Muscle layer of duodenum (tissue), 2 donors: ENCODE measurements around the gene MMAB.

Source experiments
- H3K27ac ChIP-seq: one replicate; pipeline ENCODE4 v1.7.0; 2013; ENCODE audit warnings: mild to moderate bottlenecking, low read length
- H3K27me3 ChIP-seq: one replicate; pipeline ENCODE4 v1.7.0; 2013; ENCODE audit warnings: low read depth, mild to moderate bottlenecking, control low read depth, low read length
- H3K36me3 ChIP-seq, 2 donors: one replicate each; pipeline ENCODE4 v1.7.0; 2013; ENCODE audit warnings: low read length in 2 of 2, control low read depth in 1 of 2, mild to moderate bottlenecking in 1 of 2; ENCODE audit not compliant: insufficient read depth in 2 of 2, control insufficient read depth in 1 of 2
- H3K4me1 ChIP-seq, 2 donors: one replicate each; pipeline ENCODE4 v1.7.0; 2013; ENCODE audit warnings: low read length in 2 of 2, mild to moderate bottlenecking in 2 of 2, control low read depth in 1 of 2, moderate library complexity in 1 of 2; ENCODE audit not compliant: insufficient read depth in 2 of 2, control insufficient read depth in 1 of 2
- H3K4me3 ChIP-seq, 2 donors: one replicate each; pipeline ENCODE4 v1.7.0; 2013; ENCODE audit warnings: low read length in 2 of 2, low read depth in 1 of 2, mild to moderate bottlenecking in 1 of 2
- H3K9me3 ChIP-seq, 2 donors: one replicate each; pipeline ENCODE4 v1.7.0; 2013; ENCODE audit warnings: low read length in 2 of 2, control low read depth in 1 of 2, mild to moderate bottlenecking in 1 of 2; ENCODE audit not compliant: control insufficient read depth in 1 of 2
- donor health status: healthy.

MMAB gene

GRCh38 chr12:109547286-109547685 lies 26.0 kb downstream of the MMAB start:
- Histone ChIP-seq H3K27me3 (peaks cover 11% of the 10 kb centered on the region), H3K4me3 (no peak overlapping the region), H3K36me3 (no peaks in the 10 kb centered on the region), H3K27ac (no peak overlapping the region), H3K4me1 (no peaks in the 10 kb centered on the region), H3K9me3 (no peaks in the 10 kb centered on the region)

DNA sequence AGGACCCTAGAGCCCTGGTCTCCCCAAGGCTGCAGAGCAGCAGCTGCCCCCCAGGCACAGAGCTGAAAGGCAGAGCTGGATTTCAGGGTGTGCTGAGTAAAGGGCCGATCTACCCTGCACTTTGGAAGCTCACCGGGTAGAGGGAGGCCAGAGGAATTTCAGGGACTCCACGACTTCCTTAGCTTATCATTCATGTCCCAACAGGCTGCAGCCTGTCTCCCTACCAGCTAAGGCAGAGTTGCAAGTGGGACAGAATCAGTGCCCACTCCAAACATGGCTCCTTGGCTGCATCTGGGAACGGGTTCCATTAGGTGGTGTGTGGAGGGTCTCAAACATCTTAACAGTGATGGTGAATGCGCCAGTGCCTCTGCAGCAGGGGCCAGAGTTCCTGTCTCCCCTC lies 27.5 kb downstream of the MMAB start:
- Histone ChIP-seq H3K9me3 (no peaks in the 10 kb centered on the region), H3K4me1 (no peaks in the 10 kb centered on the region), H3K36me3 (no peaks in the 10 kb centered on the region), H3K27me3 (peaks cover 11% of the 10 kb centered on the region), H3K4me3 (no peak overlapping the region), H3K27ac (no peak overlapping the region)

DNA sequence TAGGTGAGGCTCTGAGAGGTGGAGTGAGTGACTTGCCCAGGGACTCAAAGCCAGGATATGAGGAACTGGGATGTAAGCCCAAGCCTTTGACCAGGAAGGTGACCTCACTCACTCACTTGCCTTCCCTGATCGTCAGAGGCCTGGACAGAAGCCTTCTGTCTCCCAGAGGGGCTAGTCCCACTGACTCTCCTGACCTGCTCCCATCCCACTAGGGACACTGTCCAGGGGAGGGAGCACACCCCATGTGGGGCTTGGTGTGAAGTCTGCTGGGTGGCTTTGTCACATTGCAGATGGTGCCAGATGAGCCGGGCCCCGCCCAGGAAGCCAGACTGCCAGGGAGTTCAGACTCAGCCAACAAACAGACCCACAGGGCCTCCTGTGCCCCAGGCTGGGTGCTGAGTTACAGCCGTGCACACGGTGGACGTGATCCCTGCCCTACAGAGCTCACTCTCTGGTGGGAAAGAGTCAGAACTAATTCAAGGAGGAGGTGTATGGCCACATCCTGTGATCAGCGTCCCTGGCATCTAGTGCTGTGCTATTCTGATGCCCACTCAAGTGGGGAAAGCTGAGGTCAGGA lies 28.3 kb downstream of the MMAB start:
- H3K27ac ChIP-seq: no peak overlapping the region
- H3K36me3 ChIP-seq: no peaks in the 10 kb centered on the region

DNA sequence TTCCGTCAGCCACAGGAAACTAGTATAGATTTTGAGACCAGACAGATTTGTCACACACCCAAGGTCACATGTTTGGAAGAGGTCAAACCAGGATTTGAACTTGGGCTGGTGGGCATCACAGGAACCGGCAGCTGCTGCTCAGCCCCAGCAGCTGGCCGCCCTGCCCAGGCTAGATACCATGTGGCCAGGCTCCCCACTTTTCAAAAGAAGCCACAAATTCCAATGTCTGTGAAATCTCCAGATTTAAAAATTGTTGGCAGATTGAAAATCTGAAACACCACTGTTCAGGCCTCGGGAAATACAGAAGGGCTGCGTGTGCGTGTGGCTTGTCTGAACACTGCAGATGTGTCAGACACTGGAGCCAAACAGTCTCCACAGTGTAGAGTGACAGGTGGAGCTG lies 30.4 kb downstream of the MMAB start:
- H3K36me3 ChIP-seq: peaks cover 0 to 6% of the 10 kb centered on the region in 2 donors
- no peaks in the 10 kb centered on the region for H3K9me3 ChIP-seq
- H3K27ac ChIP-seq: no peak overlapping the region
- H3K4me1 ChIP-seq: no peaks in the 10 kb centered on the region
- peaks cover 2% of the 10 kb centered on the region for H3K27me3 ChIP-seq
- no peak overlapping the region for H3K4me3 ChIP-seq

More for the DNA sequence above, 28.3 kb downstream of the MMAB start:
- no peaks in the 10 kb centered on the region for H3K9me3 ChIP-seq
- H3K27me3 ChIP-seq: peaks cover 11% of the 10 kb centered on the region
- no peaks in the 10 kb centered on the region for H3K4me1 ChIP-seq
- no peak overlapping the region for H3K4me3 ChIP-seq

GRCh38 chr12:109542014-109542413 lies 31.3 kb downstream of the MMAB start:
- H3K4me3 ChIP-seq: no peak overlapping the region
- H3K27ac ChIP-seq: no peak overlapping the region
- H3K27me3 ChIP-seq: no peaks in the 10 kb centered on the region
- H3K4me1 ChIP-seq: no peaks in the 10 kb centered on the region
- peaks cover 3 to 9% of the 10 kb centered on the region in 2 donors for H3K36me3 ChIP-seq
- no peaks in the 10 kb centered on the region for H3K9me3 ChIP-seq

- Histone ChIP-seq H3K27ac (no peak overlapping the region), H3K9me3 (no peaks in the 10 kb centered on the region), H3K27me3 (no peaks in the 10 kb centered on the region), H3K4me3 (no peak overlapping the region), H3K4me1 (no peaks in the 10 kb centered on the region), H3K36me3 (peaks cover 6 to 15% of the 10 kb centered on the region in 2 donors)
Measured at GRCh38 chr12:109541413-109541726, 31.9 kb downstream of the MMAB start.

- H3K27me3 ChIP-seq: no peaks in the 10 kb centered on the region
- H3K27ac ChIP-seq: no peak overlapping the region
- no peak overlapping the region for H3K4me3 ChIP-seq
- no peaks in the 10 kb centered on the region for H3K4me1 ChIP-seq
- H3K9me3 ChIP-seq: no peaks in the 10 kb centered on the region
- peaks cover 9 to 20% of the 10 kb centered on the region in 2 donors for H3K36me3 ChIP-seq
Measured at GRCh38 chr12:109540526-109541412, 32.5 kb downstream of the MMAB start.

GRCh38 chr12:109539508-109539907 lies 33.8 kb downstream of the MMAB start:
- no peak overlapping the region for H3K27ac ChIP-seq
- H3K36me3 ChIP-seq: peaks cover 17 to 33% of the 10 kb centered on the region in 2 donors

GRCh38 chr12:109538191-109538863 lies 35.0 kb downstream of the MMAB start:
- no peaks in the 10 kb centered on the region for H3K9me3 ChIP-seq
- no peak overlapping the region for H3K27ac ChIP-seq
- H3K4me1 ChIP-seq: no peaks in the 10 kb centered on the region
- peaks cover 20 to 45% of the 10 kb centered on the region in 2 donors for H3K36me3 ChIP-seq
- no peak overlapping the region for H3K4me3 ChIP-seq
- no peaks in the 10 kb centered on the region for H3K27me3 ChIP-seq

More at GRCh38 chr12:109539508-109539907, 33.8 kb downstream of the MMAB start:
- H3K9me3 ChIP-seq: no peaks in the 10 kb centered on the region
- no peaks in the 10 kb centered on the region for H3K27me3 ChIP-seq
- H3K4me1 ChIP-seq: no peaks in the 10 kb centered on the region
- H3K4me3 ChIP-seq: no peak overlapping the region

DNA sequence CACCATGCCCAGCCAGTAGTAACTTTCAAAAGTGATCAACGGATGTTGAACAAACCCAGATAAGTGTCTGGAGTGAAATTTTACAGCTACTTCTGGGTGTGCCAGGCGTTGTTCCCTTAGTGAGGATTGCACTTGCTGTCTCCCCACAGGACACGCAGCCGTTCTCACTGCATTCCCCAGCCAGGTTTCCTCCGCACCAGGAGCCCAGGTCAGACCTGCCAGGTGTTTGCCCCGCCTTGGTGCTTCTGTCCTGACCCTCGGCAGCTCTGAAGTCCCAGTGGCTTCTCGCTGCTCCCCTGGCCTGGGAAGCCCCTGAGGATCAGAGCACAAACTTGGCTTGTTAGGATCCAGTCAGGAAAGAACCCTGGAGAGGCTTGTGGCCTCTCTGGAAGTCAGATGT lies 36.2 kb downstream of the MMAB start:
- Histone ChIP-seq H3K27ac (no peak overlapping the region), H3K4me1 (no peaks in the 10 kb centered on the region), H3K27me3 (no peaks in the 10 kb centered on the region), H3K4me3 (no peak overlapping the region), H3K36me3 (peaks cover 23 to 53% of the 10 kb centered on the region in 2 donors), H3K9me3 (no peaks in the 10 kb centered on the region)

DNA sequence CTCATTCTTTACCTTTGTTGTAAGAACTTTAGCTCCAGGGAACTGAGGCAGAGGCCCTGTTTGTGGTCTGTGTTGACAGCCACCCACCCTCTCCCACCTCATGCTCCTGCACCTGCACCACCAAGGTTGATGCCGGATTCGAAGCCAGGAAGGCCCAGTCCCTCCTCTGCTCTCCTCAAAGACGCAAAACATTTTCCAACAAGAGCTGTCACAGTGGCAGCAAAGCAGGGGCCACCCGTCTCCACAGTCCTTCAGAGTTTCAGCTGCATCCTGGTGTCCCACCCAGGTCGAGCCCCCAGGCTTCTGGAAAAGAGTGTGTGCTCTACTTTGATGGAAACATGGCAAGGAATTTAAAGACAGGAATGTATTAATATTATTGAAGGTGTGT lies 37.4 kb downstream of the MMAB start:
- Histone ChIP-seq H3K27me3 (no peaks in the 10 kb centered on the region), H3K36me3 (peaks cover 30 to 65% of the 10 kb centered on the region in 2 donors), H3K9me3 (no peaks in the 10 kb centered on the region), H3K4me1 (no peaks in the 10 kb centered on the region), H3K27ac (no peak overlapping the region), H3K4me3 (no peak overlapping the region)
